ENCODE data around the gene C11orf24.

C11orf24 gene

DNA sequence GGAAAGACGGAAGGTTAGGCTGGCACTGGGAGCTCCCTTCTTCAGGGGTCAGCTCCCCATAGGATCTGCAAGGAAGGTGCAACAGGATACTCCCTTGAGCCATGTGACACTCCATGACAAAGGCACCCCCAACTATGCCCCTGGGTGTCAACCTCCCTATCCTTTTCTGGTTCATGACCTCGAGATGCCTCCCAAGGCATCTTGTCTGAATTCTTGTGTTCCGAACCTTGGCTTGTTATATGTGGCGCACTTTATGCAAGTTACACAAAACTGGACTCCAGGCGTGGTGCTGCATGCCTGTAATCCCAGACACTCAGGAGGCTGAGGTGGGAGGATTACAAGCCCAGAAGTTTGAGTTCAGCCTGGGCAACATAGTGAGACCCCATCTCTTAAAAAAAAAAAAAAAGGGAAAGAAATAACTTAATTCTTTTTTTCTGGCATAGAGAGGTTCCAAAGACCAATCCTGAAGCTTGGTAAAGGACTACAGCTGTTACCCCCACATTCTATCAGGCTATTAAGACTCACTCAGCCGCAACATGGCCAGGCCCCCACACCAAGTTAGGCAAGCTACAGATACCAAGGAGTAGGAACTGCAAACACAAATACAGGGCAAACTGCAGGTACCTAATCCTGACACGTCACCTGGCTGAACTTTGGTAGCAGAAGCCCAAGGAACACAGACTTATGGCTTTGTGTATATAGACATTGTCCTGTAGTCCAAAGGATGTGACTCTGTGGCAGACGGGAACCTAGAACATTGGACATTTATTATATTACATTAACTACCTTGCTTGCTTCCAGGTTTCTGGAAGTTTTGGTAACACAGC lies 1.4 kb downstream of the C11orf24 start:
- no peak for DNase-seq (ENCODE audit: low read depth)

DNA sequence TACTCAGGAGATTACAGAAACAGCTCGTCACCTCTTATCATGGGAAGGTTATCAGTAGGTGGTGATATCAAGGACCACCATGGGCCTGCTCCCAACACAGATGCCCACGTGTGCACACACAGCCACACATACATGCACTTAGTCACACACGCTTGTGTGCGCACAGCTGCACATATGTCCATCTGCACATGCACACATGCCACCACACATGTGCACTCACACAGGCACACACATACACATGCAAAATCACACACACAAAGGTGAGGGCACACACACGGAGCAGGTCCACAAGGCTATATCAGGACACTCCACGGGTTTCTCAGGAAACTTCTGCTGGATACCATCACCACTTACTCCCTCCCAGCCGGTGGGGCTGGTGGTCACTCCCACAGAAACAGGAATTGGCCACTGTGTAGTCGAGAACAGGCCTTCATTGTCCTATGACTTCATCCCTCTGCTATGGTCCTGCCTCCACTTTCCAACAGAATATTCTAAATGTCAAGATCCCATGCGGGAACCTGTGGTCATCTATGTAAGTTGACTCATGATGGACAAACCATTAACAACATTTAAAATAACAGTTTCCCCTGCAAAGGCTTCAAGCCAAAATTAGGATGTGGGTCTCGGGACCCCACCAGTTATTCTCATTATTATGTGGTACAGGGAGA lies 2.2 kb downstream of the C11orf24 start:
- no peak for DNase-seq (ENCODE audit: low read depth)

DNA sequence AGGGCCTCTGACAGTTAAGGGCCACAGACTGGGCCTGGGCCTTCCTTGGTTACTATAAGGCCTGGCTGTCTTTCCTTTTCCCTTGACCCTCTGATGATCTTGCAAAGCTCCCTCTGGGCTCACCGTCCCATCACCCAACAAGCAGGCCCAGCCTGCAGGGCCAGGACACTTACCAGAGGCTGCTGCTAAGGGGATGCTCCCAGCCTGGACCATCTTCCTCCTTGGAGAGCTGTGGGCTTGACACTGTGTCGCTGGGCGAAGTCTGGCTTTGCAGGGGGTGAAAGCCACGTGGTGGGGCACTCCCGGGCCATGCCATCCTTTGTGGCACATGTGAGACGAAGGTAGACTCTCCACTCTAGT lies 3.9 kb downstream of the C11orf24 start:
- no peak for DNase-seq (ENCODE audit: low read depth)

DNA sequence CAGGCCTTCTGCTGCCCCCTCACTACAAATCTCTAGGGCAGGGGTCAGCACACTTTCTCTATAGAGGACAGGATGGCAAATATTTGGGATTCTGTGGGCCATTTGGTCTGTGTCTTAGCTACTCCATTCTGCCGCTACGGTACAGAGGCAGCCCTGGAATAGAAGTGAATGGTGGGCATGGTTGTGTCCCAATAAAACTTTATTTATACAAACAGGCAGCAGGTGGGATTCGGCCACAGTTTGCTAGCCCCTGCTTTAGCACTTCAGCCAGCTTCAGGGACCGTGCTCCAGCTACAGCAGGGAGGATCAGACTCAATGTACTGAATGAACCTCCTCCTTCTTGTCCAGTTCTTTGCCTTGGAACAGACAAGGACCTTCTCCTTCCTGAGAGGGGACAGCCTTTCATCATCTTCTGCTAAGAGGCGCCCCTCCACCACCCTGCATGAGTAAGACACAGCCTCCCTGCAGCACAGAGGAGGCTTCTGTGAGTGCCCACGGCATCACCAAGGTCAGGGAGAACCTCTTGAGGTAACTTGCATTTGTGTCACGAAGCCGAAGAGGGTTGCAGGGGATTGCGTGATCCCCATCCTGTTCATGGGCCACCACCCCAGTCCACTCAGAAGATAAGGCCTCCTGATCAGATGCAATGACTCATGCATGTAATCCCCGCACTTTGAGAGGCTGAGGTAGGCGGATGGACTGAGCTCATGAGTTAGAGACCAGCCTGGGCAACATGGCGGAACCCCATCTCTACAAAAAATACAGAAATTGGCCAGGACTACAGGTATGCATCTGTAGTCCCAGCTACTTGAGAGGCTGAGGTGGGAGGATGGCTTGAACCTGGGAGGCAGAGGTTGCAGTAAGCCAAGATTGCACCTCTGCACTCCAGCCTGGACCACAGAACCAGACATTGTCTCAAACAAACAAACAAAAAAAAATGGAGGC lies 4.6 kb downstream of the C11orf24 start:
- no peak for DNase-seq (ENCODE audit: low read depth)

DNA sequence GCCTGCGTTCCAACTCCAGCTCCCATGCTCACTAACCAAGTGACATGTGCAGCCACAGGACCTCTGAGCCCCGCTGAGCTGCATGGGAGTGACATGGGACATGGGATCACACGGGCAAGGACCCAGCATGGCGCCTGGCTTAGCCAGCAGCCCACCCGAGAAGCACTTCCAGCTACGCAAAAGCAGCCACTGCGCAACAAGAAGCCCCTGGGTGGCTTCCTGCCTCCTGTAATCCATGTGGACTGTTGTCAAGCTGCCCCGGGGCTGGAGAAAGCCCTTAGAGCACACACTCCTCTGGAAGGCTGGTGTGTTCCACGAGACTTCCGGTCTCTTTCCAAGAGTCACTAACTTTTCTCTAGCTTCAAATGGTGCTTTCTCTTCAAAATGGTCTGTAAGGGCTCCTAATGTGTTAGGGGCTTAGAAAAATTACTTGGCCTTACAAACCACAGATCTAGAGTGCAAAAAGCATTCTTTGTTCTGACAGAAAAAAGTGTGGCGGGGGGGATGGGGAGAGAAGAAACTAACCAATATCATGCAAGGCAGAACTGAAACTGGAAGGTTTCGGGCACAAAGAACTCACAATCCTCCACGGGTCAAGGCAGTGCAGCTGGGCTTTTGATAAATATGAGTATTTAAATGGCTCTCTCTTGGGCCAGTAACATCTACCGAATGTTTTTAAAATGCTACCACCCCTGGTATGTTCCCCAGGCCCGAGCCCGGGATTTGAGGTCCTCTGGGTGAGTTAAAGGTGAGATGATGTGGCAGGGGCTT lies 5.5 kb downstream of the C11orf24 start:
- no peak for DNase-seq (ENCODE audit: low read depth)

DNA sequence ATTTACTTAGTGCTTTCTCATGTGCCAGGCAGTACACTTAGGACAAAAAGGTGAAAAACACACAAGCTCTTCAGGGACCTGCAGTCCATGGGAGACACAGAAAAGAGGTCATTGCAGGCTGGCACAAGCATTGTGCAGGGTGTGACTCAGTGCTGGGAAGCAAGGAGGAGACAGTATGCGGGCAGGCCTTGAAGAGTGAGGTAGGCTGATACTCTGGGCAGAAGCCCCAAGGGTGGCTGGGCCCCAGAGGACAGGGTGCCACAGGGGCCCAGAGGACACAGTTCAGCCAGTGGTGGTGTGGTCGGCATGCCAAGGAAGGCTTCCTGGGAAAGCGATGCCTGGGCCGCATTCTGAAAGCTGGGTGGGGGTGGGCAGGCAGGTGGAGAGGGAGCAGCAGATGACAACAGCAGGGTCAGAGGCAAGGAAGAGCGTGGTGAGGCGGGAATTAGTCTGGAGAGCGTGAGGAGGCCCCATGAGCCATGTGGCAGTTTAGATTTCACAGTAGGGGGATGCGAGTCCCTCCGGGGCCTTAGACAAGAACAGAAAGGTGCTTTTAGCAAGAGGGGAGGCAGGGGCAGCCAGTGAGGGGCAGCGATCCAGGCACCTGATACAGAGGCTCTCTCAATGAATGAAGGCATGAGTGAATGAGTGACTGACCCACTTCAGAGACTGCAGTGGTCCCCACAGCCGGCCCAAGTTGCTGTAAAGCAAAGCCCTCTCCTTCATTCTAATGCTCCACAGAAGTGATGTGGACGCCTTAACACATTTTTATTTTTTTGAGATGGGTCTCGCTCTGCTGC lies 6.8 kb downstream of the C11orf24 start:
- DNase-seq (ENCODE audit: low read depth): no peak

DNA sequence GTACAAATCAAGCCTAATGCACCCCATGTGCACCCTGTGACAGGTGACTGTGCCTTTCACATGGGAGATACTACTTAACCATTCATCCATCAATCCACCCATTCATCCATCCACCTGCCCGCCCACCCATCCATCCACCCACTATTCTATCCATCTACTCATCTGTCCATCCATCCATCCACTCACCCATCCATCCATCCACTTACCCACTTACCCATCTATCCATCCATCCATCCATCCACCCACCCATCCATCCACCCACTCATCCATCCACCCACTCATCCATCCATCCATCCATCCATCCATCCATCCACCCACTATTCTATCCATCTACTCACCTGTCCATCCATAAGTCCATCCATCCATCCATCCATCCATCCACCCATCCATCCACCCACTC lies 7.5 kb downstream of the C11orf24 start:
- no peak for DNase-seq (ENCODE audit: low read depth)

DNA sequence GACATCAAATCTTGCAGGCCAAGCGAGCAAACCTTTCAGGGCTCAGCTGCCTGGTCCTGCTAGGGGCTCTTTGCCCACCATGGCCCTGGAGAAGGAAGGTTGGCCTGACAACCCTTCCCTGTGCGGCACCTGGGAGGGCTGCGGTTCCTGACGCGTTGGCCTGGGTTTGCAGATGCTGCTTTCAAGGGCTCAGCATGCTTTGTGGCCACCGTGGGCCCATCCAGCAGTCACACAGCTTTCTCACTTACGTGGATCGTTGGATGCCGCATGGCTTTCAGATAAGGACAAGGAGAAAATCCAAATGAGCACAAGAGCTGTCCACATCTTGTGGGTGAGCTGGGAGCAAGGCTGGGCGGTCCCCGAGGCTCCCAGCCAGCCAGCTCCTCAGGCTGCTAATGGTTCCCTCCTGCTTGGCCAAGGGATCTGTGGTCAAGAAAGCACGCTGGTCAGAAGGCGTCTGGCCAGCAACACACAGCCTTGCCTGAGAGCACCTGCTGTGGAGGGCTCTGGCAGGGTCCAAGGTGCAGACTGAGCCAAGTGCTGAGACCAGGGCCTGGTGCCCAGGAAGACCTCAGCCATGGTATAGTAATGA lies 8.2 kb downstream of the C11orf24 start:
- DNase-seq (ENCODE audit: low read depth): no peak

DNA sequence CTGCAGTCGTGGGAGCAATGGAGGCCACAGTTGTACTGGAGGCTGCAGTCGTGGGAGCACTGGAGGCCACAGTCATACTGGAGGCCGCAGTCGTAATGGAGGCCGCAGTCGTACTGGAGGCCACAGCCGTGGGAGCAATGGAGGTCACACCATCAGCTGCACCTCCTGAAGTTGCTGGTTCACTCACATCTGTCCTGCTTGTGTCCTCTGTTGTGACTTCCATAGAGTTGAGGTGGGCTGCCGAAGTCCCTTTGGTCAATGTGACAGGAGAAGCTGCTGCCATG lies 9.3 kb downstream of the C11orf24 start:
- DNase-seq (ENCODE audit: low read depth): no peak

DNA sequence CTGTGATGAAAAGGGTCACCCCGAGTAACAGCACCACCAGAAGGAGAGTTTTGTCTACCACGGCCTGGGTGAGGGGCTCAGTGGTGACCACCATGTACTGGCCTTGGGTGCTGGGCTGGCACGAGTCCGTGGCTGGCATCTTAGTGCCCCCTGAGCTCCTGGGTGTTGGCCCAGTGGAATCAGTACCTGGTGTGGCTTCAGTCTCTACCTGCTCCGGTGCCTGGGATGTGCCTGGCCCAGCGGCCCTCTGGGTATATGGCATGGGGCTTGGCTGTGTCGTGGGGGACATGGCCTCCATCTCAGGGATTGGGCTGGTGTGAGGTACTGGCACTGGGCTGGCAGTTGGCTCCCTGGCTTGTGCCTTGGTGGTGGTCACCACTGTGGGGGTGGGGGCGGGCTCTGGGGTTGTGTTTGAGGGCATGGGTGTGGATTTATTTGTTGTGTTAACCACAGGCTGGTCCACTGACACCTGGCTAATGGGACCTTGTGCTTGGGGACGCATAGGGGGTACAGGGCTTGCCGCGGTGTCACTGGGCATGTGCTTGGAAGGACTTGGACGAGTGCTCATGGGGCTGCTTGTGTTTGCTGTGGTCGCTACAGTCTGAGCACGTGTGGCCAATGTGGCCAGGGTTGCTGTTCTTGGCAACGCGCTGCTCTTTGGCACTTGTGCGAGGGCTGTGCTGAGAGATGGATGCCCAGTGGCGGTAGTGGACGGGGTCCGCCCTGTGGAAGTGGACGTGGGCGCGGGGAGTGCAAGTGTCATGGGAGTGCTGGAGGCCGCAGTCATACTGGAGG lies 9.8 kb downstream of the C11orf24 start:
- DNase-seq (ENCODE audit: low read depth): no peak

DNA sequence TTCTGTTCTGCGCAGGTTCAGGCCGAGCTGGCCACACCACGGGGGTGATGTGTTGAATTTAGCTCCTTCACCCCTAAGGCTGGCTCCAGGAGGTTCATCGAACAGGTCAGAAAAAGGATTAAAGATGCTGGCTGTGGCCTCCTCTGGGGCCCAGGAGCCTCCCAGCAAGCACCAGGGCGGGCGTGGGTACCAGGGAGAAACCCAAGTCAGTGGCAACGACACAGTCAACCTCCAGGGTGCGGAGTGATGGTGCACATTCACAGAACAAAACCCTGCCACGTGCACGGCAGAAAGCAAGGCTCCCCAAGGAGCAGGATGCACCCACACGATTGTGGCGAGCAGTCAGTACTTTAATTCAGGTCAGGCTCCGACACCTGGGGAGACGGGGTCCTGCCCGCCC lies 10.8 kb downstream of the C11orf24 start:
- no peak for DNase-seq (ENCODE audit: low read depth)

DNA sequence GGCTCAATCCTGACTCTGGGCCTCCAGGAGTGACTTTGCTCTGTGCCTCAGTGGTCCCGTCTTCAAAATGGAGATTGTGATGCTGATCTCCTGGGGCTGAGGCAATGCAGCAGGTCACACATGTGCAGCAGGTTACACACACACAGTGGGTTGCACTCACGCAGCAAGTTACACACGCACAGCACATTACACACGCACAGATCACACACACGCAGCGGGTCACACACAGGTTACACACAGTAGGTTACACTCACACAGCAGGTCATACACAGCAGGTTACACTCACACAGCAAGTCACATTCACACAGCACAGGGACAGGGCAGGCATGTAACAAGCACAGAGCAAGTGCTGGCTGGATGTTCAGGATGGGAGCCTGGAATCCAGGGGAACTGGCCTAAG lies 11.3 kb downstream of the C11orf24 start:
- DNase-seq (ENCODE audit: low read depth): no peak

DNA sequence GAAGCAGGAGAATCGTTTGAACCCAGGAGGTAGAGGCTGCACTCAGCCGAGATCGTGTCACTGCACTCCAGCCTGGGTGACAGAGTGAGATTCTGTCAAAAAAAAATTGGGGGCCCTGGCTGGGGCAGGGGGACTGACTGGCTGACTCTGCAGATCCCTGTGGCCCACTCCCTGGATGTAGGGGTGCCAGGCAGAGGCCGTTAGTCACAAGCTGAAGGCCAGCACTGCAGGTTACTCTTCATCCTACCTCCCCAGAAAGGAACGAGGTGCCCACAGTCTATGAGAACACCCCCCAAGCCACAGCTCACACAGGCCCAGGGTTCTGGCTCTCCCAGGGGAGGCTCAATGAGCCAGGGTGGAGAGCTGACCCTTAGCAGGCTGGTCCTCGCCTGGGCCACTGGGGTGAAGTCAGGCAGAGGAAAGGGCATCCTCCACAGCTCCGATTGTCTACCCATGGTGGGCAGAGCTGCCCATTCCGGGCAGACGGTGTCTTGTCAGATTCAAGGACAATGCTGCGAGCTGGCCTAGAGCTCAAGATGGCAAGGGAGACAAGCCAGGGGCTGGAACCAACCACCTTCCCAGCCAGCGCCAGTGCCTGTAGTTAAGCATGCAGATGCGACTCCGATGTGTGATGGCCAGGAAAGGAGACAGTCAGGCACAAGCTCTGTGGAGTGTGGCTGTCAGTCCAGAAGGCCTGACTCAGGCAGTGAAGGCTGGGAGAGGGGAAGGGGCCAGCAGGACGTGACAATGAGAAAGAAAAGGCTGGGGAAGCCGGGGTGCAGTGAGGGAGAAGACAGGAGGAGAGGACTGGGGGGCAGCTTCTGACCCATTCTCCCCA lies 12.4 kb downstream of the C11orf24 start:
- DNase-seq (ENCODE audit: low read depth): no peak

DNA sequence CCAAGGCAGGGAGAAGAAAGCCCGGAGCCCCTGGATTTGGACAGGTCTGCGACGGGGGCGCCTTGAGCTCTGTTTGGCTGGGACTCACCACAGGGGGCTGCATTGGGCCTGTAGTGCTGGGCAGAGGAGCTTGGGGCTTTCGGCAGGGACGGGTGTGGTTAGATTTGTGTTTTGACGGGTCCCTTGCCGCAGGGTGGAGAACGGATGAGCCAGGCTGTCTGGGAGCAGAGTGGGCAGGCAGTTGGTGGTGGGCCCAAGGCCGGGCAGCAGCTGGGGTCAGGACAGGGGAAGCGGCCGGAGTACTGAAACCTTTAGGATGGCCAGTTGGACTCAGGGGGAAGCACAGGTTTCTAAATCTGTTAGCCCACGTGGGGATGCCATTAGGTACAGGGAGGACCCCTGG lies 13.4 kb downstream of the C11orf24 start:
- DNase-seq (ENCODE audit: low read depth): no peak

DNA sequence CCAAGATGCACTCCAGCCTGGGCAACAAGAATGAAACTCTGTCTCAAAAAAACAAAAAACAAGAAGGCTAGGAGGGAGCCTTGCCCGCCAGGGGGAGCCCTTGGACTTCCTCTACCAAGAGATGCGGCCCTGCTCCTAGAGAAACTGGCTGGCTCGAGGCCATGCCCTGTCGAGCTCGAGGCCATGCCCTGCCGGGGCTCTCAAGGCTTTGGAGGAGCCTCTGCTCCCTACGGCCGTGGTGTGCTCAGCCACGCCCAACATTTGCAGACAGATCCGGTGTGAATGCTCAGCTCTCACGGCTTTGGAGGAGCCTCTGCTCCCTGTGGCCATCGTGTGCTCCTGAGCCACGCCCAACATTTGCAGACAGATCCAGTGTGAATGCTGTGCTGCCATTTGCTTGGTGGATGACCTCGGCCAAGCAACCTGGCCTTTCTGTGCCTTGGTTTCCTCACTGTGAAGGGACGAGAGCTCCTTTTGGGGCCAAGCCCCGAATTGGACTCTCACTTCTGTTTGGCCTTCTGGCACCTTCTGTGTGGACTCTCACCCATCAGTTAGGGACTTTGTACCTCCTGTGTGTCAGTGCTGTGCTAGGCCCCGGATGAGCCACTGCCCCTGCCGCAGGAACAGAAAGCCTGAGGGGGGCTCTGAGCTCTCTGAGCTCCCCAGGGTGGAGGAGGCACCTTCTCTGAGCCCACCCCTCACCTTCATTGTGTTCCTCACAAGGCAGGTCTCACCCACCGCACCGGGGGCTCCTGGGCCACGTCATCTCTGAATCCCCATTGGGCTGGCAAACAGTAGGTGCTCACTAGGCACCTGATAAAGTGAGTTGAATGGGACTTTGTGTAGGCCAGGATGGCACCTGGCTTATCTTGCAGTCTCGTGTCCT lies 14.1 kb downstream of the C11orf24 start:
- DNase-seq (ENCODE audit: low read depth): peak; percentile 89

DNA sequence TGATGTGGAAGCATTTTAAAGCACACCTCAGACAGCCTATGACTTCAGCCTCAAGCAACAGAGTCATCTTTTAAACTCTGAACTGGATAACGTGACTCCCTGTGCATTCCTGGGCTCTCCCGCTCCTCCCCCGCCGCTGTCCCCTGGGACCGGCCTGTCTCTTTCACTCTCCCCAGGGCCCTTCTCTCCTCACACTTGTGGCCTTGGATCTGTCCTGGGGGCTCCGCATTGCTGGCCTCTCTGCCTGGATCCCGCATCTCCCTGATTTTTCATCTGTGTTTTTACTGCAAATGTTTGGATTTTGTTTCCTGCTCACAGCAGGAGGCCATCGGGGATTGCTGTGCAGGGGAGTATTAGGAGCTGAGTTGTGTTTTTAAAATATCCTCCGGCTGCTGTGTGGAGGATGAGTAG lies 15.4 kb downstream of the C11orf24 start:
- no peak for DNase-seq (ENCODE audit: low read depth)

DNA sequence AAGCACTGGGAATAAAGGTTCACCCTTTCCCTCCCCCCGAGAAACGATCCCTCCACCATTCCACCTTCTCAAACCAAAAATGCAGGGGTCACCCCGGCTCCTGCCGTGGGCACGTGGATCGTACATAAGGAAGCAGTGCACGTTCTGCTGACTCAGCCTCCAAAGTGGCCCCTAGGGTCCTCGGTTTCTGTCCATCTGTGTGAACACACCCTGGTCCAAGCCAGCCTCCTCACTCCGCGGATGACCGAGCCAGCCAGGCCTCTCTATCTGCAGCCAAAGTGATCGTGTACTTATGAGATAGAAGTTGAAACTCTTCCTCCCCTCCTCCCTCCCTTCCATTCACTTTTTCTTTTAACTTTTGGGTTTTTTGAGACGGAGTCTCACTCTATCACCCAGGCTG lies 16.2 kb downstream of the C11orf24 start:
- no peak for DNase-seq (ENCODE audit: low read depth)

DNA sequence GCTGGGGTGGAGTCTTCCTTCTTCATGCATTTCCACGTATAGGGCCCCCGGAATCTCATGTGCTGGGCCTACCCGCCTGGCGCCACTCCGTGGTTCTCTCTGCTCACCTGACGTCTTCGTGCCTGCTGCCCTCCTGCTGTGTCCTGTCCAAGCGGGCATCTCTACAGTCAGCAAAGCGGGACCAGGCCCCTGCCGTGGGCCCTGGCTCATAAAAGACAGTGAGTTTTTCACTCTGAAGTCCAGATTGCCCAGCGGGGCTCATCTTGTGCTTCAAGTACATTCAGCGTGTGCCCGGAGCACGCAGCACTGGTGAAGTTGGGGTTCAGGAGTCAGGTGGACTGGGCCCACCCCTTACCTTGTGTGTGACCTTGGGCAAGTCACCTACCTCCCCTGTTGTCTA lies 17.4 kb downstream of the C11orf24 start:
- DNase-seq (ENCODE audit: low read depth): no peak

Data from stimulated activated CD8-positive, alpha-beta memory T cell treated with anti-CD3 and anti-CD28 coated beads, Interleukin-4, amount 100 ng/mL, for 24 hours (primary cell).